ENCODE results near the gene MAVS.

MAVS gene

DNA sequence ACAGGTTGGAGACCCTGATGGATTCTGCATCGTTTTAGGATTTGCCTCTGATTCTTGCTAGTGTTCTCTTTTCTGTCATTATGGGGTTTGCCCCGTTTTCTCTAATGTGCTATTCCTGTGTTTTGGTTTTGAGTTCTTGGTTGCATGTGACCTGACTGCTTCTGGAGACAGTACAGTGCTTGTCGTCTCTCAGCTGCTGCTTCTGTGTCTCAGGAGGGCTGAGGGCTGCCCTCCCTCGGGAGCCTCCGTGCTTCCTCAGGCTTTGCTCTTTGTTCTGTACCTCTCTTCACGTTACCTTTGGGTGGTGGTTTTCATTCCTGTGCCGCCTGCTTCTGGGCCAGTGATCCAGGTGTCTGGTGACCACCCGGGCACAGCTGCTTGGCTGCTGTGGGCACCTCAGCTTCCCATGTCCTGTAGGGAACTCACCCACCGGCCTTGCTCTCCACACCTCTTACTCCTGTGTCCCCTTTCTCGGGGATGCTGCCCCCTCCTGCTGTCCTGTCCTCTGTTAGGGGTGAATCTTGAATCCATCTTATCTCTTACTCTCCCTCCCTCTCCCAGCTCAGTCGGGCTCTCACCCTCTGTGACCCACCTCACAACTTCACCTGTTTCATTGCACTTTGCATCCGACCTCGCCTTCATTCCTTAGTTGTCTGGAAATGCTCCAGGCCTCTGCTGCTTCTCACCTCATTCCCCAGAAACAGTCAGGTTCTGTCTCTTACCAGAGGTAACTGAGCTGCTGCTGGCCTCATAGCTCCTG is 75.8 kb downstream of the MAVS start:
- H3K4me1 ChIP-seq (ENCODE audit: insufficient read depth, low read length): peaks cover 4% of the 10 kb centered on the region
- H2AFZ ChIP-seq (ENCODE audit: low read depth, low read length): no peak overlapping the region
- H3K4me3 ChIP-seq (ENCODE audit: low read length): no peak overlapping the region
- H3K9me3 ChIP-seq (ENCODE audit: low read length): no peaks in the 10 kb centered on the region
- H3K27me3 ChIP-seq (ENCODE audit: insufficient read depth, low read length): no peaks in the 10 kb centered on the region
- peaks cover 68% of the 10 kb centered on the region for H3K36me3 ChIP-seq (ENCODE audit: insufficient read depth, low read length)

DNA sequence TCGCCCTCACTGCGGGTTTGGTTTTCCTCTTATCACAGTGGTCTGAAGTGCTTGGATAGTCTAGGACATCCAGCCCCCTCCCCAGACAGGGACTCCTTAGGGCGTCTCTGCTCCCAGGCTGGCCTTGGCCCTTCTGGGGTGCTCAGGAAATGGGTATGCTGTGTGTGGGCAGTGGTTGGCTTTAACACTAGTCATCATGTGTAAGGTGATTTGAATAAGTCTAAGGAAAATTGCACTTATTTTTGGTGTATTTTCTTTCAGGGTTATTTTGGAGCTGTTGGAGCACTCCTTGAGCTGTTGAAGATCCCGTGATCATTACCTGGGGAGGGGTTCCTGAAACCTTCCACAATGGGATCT is 76.3 kb downstream of the MAVS start:
- no peak overlapping the region for H2AFZ ChIP-seq (ENCODE audit: low read depth, low read length)
- no peaks in the 10 kb centered on the region for H3K9me3 ChIP-seq (ENCODE audit: low read length)
- H3K4me3 ChIP-seq (ENCODE audit: low read length): no peak overlapping the region
- no peaks in the 10 kb centered on the region for H3K27me3 ChIP-seq (ENCODE audit: insufficient read depth, low read length)
- H3K36me3 ChIP-seq (ENCODE audit: insufficient read depth, low read length): peaks cover 64% of the 10 kb centered on the region
- peaks cover 4% of the 10 kb centered on the region for H3K4me1 ChIP-seq (ENCODE audit: insufficient read depth, low read length)

- H3K27me3 ChIP-seq (ENCODE audit: insufficient read depth, low read length): no peaks in the 10 kb centered on the region
- peaks cover 4% of the 10 kb centered on the region for H3K4me1 ChIP-seq (ENCODE audit: insufficient read depth, low read length)
- H2AFZ ChIP-seq (ENCODE audit: low read depth, low read length): no peak overlapping the region
- H3K9me3 ChIP-seq (ENCODE audit: low read length): no peaks in the 10 kb centered on the region
- peaks cover 56% of the 10 kb centered on the region for H3K36me3 ChIP-seq (ENCODE audit: insufficient read depth, low read length)
- no peak overlapping the region for H3K4me3 ChIP-seq (ENCODE audit: low read length)
These were observed 77.2 kb downstream of the MAVS start for GRCh38 chr20:3923818-3924217.

- H3K27me3 ChIP-seq (ENCODE audit: insufficient read depth, low read length): no peaks in the 10 kb centered on the region
- H3K36me3 ChIP-seq (ENCODE audit: insufficient read depth, low read length): peaks cover 49% of the 10 kb centered on the region
- H3K9me3 ChIP-seq (ENCODE audit: low read length): no peaks in the 10 kb centered on the region
- no peak overlapping the region for H2AFZ ChIP-seq (ENCODE audit: low read depth, low read length)
- H3K4me3 ChIP-seq (ENCODE audit: low read length): no peak overlapping the region
- H3K4me1 ChIP-seq (ENCODE audit: insufficient read depth, low read length): peaks cover 4% of the 10 kb centered on the region
These were observed 77.9 kb downstream of the MAVS start for GRCh38 chr20:3924304-3925112.

DNA sequence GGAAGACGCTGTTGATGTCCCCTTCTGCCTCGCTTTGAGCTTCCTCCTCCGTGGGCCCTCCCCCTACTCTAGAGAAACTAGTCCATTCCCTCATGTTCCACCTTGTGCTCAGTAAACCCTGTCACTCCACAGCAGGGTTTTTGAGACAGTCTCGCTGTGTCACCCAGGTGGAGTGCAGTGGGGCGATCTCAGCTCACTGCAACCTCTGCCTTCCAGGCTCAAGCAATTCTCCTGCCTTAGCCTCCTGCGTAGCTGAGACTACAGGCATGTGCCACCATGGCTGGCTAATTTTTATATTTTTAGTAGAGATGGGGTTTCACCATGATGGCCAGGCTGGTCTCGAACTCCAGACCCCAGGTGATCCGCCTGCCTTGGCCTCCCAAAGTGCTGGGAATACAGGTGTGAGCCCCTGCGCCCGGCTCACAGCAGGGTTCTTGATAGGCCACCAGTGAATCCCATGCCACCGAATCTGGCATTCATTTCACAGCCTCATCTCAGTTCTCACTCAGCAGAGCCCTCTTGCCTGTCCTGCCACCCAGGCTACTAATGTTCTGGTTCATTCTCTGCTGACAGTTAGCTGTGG is 78.6 kb downstream of the MAVS start:
- no peak overlapping the region for H2AFZ ChIP-seq (ENCODE audit: low read depth, low read length)
- no peaks in the 10 kb centered on the region for H3K9me3 ChIP-seq (ENCODE audit: low read length)
- no peaks in the 10 kb centered on the region for H3K27me3 ChIP-seq (ENCODE audit: insufficient read depth, low read length)
- H3K36me3 ChIP-seq (ENCODE audit: insufficient read depth, low read length): peaks cover 43% of the 10 kb centered on the region
- no peak overlapping the region for H3K4me3 ChIP-seq (ENCODE audit: low read length)
- H3K4me1 ChIP-seq (ENCODE audit: insufficient read depth, low read length): peaks cover 4% of the 10 kb centered on the region
